PC-9 (cell line): ENCODE measurements around the gene MARVELD2.

ENCODE experiments used
- CTCF ChIP-seq: fragments of 200-600 bp; sonication (generic); conservative IDR thresholded peaks from 2 replicates; pipeline ENCODE4 v1.6.1; 2017; ENCODE audit warnings: mixed run types, antibody characterized with exemption, mild to moderate bottlenecking, moderate library complexity
- EZH2 ChIP-seq: fragments of 200-600 bp; sonication (generic); IDR thresholded peaks from 2 replicates; pipeline ENCODE4 v1.8.0; 2017; ENCODE audit warnings: antibody characterized with exemption, low read depth

- TF ChIP-seq EZH2 (no peak), CTCF (no peak)
These were observed 37.2 kb downstream of the MARVELD2 start for GRCh38 chr5:69451941-69452647.
